Adrenal gland (tissue), 5 donors: ENCODE data around the gene TBX6.

Experiments used
- POLR2A ChIP-seq, 2 donors: fragments of 450-650 bp; IDR thresholded peaks; one replicate each; pipeline ENCODE4 v1.6.1; 2017; ENCODE audit warnings: antibody characterized with exemption in 2 of 2, mild to moderate bottlenecking in 2 of 2, moderate library complexity in 1 of 2
- TF ChIP-seq, protein P1 (sequence below), 6 experiments: fragments of 450-650 bp in 4 of 6; fragments of 200-600 bp in 2 of 6; sonication (generic) in 1 of 6; IDR thresholded peaks; 1 replicate in 5 of 6; 2 replicates in 1 of 6; pipeline versions ENCODE4 v1.5.1 to v1.8.0; 2016 to 2021; ENCODE audit warnings: antibody characterized with exemption in 6 of 6, mild to moderate bottlenecking in 2 of 6, moderate library complexity in 1 of 6
- donor health status: DM: no; HTN: no; CAD: no.

GRCh38 chr16:30083216-30084055, 8.3 kb downstream of the TBX6 start:
- TF ChIP-seq, protein P1, sequence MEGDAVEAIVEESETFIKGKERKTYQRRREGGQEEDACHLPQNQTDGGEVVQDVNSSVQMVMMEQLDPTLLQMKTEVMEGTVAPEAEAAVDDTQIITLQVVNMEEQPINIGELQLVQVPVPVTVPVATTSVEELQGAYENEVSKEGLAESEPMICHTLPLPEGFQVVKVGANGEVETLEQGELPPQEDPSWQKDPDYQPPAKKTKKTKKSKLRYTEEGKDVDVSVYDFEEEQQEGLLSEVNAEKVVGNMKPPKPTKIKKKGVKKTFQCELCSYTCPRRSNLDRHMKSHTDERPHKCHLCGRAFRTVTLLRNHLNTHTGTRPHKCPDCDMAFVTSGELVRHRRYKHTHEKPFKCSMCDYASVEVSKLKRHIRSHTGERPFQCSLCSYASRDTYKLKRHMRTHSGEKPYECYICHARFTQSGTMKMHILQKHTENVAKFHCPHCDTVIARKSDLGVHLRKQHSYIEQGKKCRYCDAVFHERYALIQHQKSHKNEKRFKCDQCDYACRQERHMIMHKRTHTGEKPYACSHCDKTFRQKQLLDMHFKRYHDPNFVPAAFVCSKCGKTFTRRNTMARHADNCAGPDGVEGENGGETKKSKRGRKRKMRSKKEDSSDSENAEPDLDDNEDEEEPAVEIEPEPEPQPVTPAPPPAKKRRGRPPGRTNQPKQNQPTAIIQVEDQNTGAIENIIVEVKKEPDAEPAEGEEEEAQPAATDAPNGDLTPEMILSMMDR (IDR thresholded peaks at IDR 0.05): no peak
- TF ChIP-seq POLR2A (IDR thresholded peaks at IDR 0.05): no peak
